Measurements from ENCODE around the gene B3GNT5.
A peak's percentile ranks its signal among the peaks of the same experiment; 100 is the strongest.

B3GNT5 gene

DNA sequence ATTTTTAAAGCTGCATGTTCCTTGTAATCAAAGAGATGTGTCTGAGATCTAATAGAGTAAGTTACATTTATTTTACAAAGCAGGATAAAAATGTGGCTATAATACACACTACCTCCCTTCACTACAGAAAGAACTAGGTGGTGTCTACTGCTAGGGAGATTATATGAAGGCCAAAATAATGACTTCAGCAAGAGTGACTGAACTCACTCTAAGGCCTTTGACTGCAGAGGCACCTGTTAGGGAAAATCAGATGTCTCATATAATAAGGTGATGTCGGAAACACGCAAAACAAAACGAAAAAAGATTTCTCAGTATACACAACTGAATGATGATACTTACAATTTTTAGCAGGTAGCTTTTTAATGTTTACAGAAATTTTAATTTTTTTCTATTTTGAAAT is 19.1 kb downstream of the B3GNT5 start:
- Histone ChIP-seq H3K27ac (peak overlapping the region in 3 of 11 experiments; percentile 40 to 66 (median 63); a peak in 3 of 22 replicates), H3K9me3 (replicated peaks in 1 of 11) (no peaks in the 10 kb centered on the region), H4K20me1 (peaks cover 0 to 16% (median 0%) of the 10 kb centered on the region in 11 experiments; a peak in 2 of 22 replicates), H3K36me3 (peaks cover 0 to 22% (median 0%) of the 10 kb centered on the region in 11 experiments; a peak in 6 of 22 replicates), H3K27me3 (no peaks in the 10 kb centered on the region), H3K4me3 (no peak overlapping the region), H3K9ac (peak overlapping the region in 1 of 11 experiments; percentile 48; a peak in 1 of 22 replicates), H3K4me1 (peaks cover 8 to 67% (median 34%) of the 10 kb centered on the region in 10 experiments; a peak in 17 of 20 replicates), H3K4me2 (peak overlapping the region in 4 of 11 experiments; percentile 53 to 76 (median 62); a peak in 6 of 22 replicates)
- no peak for TF ChIP-seq Cebpa-rat (IDR thresholded peaks at IDR 0.05)

DNA sequence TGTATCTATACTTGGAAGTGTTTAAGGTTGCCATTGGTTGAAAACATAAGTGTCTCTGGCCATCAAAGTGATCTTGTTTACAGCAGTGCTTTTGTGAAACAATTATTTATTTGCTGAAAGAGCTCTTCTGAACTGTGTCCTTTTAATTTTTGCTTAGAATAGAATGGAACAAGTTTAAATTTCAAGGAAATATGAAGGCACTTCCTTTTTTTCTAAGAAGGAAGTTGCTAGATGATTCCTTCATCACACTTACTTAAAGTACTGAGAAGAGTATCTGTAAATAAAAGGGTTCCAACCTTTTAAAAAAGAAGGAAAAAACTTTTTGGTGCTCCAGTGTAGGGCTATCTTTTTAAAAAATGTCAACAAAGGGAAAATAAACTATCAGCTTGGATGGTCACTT is 19.7 kb downstream of the B3GNT5 start:
- no peak for TF ChIP-seq Cebpa-rat (IDR thresholded peaks at IDR 0.05)
- peaks cover 0 to 21% (median 0%) of the 10 kb centered on the region in 11 experiments; a peak in 6 of 22 replicates for H3K36me3 ChIP-seq
- H3K4me3 ChIP-seq: no peak overlapping the region
- H3K27ac ChIP-seq: peak overlapping the region in 6 of 11 experiments; percentile 13 to 66 (median 53); a peak in 8 of 22 replicates
- peak overlapping the region in 1 of 11 experiments; percentile 48; a peak in 2 of 22 replicates for H3K9ac ChIP-seq
- peak overlapping the region in 7 of 11 experiments; percentile 10 to 76 (median 53); a peak in 11 of 22 replicates for H3K4me2 ChIP-seq
- H4K20me1 ChIP-seq: peaks cover 0 to 10% (median 0%) of the 10 kb centered on the region in 11 experiments; a peak in 2 of 22 replicates
- no peaks in the 10 kb centered on the region for H3K27me3 ChIP-seq
- peaks cover 8 to 63% (median 34%) of the 10 kb centered on the region in 10 experiments; a peak in 17 of 20 replicates for H3K4me1 ChIP-seq
- no peaks in the 10 kb centered on the region for H3K9me3 ChIP-seq (replicated peaks in 1 of 11)

DNA sequence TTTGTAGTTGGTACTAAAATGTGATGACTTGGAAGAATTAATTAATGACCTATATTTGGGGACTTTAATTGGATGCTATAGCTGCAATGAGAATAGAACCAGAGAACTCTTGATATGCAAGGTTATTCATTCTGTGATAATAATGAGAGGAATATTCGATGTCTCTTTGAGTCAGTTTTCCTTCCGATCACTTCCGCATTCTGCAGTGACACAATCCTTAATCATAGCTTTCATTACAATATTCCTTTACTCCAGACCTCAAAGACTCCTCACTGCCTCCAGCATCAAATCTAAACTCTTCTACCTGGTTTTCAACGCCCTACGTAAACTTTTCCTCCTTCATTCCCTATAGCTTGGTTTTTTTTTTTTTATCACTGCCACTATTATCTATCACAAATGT is 21.6 kb downstream of the B3GNT5 start:
- Histone ChIP-seq H3K4me2 (peak overlapping the region in 9 of 11 experiments; percentile 27 to 76 (median 64); a peak in 14 of 22 replicates), H4K20me1 (no peaks in the 10 kb centered on the region), H3K27me3 (no peaks in the 10 kb centered on the region), H3K4me1 (peaks cover 8 to 55% (median 38%) of the 10 kb centered on the region in 10 experiments; a peak in 18 of 20 replicates), H3K9me3 (replicated peaks in 1 of 11) (no peaks in the 10 kb centered on the region), H3K36me3 (peaks cover 0 to 13% (median 0%) of the 10 kb centered on the region in 11 experiments; a peak in 6 of 22 replicates), H3K4me3 (no peak overlapping the region), H3K9ac (peak overlapping the region in 3 of 11 experiments; percentile 23 to 47 (median 32); a peak in 3 of 22 replicates), H3K27ac (peak overlapping the region in 9 of 11 experiments; percentile 11 to 74 (median 56); a peak in 14 of 22 replicates)
- TF ChIP-seq Cebpa-rat (IDR thresholded peaks at IDR 0.05): no peak

DNA sequence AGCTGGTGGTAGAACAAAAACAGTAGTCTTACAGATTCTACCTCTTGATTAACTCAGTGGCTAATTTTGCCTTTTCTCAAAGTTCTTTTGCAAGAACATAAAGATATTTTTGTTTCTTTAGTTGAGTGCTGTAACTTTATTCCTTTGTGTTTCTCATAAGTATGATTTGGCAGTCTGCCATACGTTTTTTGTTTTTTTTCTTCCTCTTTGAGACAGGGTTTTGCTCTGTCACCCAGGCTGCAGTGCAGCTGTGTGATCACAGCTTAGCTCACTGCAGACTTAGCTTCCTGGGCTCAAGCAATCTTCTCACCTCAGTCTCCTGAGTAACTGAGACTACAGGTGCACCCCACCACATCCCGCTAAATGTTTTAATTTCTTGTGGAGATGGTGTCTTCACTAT is 22.4 kb downstream of the B3GNT5 start:
- Histone ChIP-seq H3K27ac (peak overlapping the region in 10 of 11 experiments; percentile 8 to 74 (median 54); a peak in 18 of 22 replicates), H3K4me1 (peaks cover 8 to 55% (median 39%) of the 10 kb centered on the region in 10 experiments; a peak in 18 of 20 replicates)

DNA sequence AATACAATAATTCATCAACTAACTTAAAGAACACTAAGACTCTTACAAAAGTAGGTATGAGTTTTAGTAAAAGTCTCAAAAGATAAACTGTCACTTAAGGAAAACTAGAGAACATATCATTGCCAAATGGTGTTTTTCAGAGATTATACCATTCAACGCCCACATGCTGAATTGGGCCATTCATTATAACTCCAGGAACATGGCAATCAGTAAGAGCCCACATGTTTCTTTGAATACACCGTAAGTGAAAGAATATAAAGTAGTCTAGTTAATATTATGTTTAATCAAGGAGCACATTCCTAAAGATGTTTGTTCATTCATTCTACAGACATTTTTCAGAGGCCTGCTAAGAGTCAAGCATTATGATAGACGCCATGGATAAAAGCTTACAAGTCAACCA is 22.9 kb downstream of the B3GNT5 start:
- TF ChIP-seq Cebpa-rat (IDR thresholded peaks at IDR 0.05): no peak
- H3K27ac ChIP-seq: peak overlapping the region in 10 of 11 experiments; percentile 8 to 74 (median 52); a peak in 14 of 22 replicates
- no peaks in the 10 kb centered on the region for H4K20me1 ChIP-seq
- no peaks in the 10 kb centered on the region for H3K27me3 ChIP-seq
- peak overlapping the region; percentile 5 to 76 (median 64); a peak in 19 of 22 replicates for H3K4me2 ChIP-seq
- H3K4me3 ChIP-seq: no peak overlapping the region
- peaks cover 8 to 55% (median 39%) of the 10 kb centered on the region in 10 experiments; a peak in 18 of 20 replicates for H3K4me1 ChIP-seq
- no peaks in the 10 kb centered on the region for H3K9me3 ChIP-seq (replicated peaks in 1 of 11)
- H3K9ac ChIP-seq: peak overlapping the region in 4 of 11 experiments; percentile 23 to 47 (median 33); a peak in 4 of 22 replicates
- no peaks in the 10 kb centered on the region for H3K36me3 ChIP-seq

More for the DNA sequence above, 22.4 kb downstream of the B3GNT5 start:
- Histone ChIP-seq H3K4me3 (no peak overlapping the region), H4K20me1 (no peaks in the 10 kb centered on the region), H3K9me3 (replicated peaks in 1 of 11) (no peaks in the 10 kb centered on the region), H3K9ac (peak overlapping the region in 4 of 11 experiments; percentile 23 to 47 (median 33); a peak in 8 of 22 replicates), H3K27me3 (no peaks in the 10 kb centered on the region), H3K36me3 (peaks cover 0 to 5% (median 0%) of the 10 kb centered on the region in 11 experiments; a peak in 5 of 22 replicates), H3K4me2 (peak overlapping the region; percentile 5 to 76 (median 64); a peak in 20 of 22 replicates)
- TF ChIP-seq Cebpa-rat (IDR thresholded peaks at IDR 0.05): no peak

DNA sequence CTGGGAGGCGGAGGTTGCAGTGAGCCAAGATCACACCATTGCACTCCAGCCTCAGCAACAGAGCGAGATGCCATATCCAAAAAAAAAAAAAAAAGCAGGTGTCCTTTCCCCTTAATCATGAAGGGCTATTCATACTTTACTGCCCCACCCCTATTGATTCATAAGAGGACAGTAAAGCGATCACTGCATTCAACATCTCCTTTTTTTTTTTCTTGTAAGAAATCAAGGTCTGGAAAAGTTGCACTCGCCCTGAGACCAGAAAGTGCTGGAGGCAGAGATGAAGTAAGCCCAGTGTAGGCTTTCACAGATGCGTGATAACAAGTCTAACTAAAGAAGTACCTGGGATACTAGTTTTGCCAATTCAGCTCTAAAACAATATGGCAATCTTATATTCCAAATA is 24.2 kb downstream of the B3GNT5 start:
- Histone ChIP-seq H3K27ac (no peak overlapping the region), H3K36me3 (no peaks in the 10 kb centered on the region), H3K4me1 (peaks cover 8 to 56% (median 41%) of the 10 kb centered on the region in 10 experiments; a peak in 18 of 20 replicates), H4K20me1 (no peaks in the 10 kb centered on the region), H3K4me2 (no peak overlapping the region), H3K4me3 (no peak overlapping the region), H3K27me3 (no peaks in the 10 kb centered on the region), H3K9ac (no peak overlapping the region), H3K9me3 (replicated peaks in 1 of 11) (no peaks in the 10 kb centered on the region)
- TF ChIP-seq Cebpa-rat (IDR thresholded peaks at IDR 0.05): no peak

DNA sequence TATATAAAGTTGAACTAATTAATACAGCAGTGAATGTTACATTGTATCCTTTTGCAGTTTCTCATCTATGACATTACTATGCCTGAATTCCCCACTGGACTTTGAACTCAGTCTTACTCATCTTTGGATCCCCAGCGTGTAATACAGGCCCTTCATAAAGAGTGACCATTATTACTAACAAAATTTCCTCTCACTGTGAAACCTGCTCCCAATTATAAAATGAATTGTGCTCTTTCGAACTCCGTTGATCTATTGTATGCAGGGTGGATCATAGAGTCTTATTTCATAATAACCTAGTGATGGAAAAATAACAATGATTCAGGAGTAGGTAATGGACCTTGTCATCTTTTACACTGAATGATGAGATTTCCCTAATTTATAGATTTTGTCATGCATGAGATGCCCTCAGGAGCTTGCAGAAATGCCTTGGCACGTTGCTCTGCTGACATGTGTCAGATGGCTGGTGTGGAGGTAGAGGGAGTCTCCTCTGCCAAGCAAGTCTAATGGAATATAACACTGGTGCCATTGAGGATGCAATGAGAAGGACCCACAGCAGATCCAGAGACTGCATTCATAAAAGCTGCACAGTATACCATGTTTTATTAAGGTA is 25.5 kb downstream of the B3GNT5 start:
- Histone ChIP-seq H3K9me3 (replicated peaks in 1 of 11) (no peaks in the 10 kb centered on the region), H3K4me2 (no peak overlapping the region), H3K9ac (no peak overlapping the region), H3K36me3 (no peaks in the 10 kb centered on the region), H4K20me1 (no peaks in the 10 kb centered on the region), H3K27me3 (no peaks in the 10 kb centered on the region), H3K4me3 (no peak overlapping the region), H3K4me1 (peaks cover 8 to 43% (median 30%) of the 10 kb centered on the region in 10 experiments; a peak in 18 of 20 replicates), H3K27ac (no peak overlapping the region)
- no peak for TF ChIP-seq Cebpa-rat (IDR thresholded peaks at IDR 0.05)

DNA sequence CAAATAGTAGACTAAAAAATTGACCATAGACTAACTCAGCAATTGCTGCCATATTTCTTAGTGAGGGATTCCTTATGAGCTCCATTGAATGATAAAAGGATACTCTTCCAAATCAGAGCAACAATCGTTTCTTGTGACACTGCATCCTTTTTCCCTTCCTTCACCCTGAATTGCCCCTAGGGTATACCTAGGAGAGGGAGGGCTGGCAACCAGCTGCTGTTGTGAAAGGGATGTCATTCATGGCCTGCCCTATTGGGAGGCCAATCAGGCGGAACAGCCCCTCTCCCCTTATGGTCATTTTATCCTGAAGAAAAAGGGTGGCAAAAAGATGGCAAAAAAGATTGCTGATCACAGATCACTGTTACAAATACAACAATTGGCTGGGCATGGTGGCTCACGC is 26.3 kb downstream of the B3GNT5 start:
- H3K9ac ChIP-seq: no peak overlapping the region
- H3K27ac ChIP-seq: 0 out of 22 replicates have a peak overlapping the region, but pooled peaks of 1 of the 11 experiments have one; percentile 7
- no peaks in the 10 kb centered on the region for H3K36me3 ChIP-seq
- no peaks in the 10 kb centered on the region for H4K20me1 ChIP-seq
- H3K4me3 ChIP-seq: no peak overlapping the region
- H3K4me1 ChIP-seq: peaks cover 8 to 37% (median 26%) of the 10 kb centered on the region in 10 experiments; a peak in 18 of 20 replicates
- no peak for TF ChIP-seq Cebpa-rat (IDR thresholded peaks at IDR 0.05)
- H3K27me3 ChIP-seq: no peaks in the 10 kb centered on the region
- peak overlapping the region in 7 of 11 experiments; percentile 6 to 62 (median 19); a peak in 6 of 22 replicates for H3K4me2 ChIP-seq
- no peaks in the 10 kb centered on the region for H3K9me3 ChIP-seq (replicated peaks in 1 of 11)

Data from BLaER1 treated with 17β-estradiol and CSF1 and Interleukin-3, amounts not matched to agents 10 nM and 100 nM (cell line).